ENCODE data around the gene MINAR1.

The MINAR1 gene, protein sequence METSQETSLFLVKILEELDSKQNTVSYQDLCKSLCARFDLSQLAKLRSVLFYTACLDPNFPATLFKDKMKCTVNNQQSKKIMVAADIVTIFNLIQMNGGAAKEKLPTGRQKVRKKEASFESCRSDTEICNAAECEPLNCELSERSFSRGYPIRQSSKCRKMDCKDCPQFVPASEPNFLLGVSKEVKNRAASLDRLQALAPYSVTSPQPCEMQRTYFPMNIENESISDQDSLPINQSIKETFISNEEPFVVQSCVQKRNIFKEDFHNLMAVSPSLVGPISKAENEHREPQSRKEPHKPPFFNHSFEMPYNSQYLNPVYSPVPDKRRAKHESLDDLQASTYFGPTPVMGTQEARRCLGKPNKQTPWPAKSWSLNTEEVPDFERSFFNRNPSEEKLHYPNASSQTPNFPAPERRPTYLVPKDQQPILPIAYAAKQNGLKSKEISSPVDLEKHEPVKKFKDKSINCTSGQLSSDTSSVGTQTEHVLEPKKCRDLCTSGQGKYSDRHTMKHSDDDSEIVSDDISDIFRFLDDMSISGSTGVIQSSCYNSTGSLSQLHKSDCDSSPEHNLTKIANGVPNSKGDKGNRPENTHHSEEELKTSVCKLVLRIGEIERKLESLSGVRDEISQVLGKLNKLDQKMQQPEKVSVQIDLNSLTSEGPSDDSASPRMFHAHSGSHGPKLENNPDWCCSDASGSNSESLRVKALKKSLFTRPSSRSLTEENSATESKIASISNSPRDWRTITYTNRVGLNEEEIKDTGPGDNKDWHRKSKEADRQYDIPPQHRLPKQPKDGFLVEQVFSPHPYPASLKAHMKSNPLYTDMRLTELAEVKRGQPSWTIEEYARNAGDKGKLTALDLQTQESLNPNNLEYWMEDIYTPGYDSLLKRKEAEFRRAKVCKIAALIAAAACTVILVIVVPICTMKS

DNA sequence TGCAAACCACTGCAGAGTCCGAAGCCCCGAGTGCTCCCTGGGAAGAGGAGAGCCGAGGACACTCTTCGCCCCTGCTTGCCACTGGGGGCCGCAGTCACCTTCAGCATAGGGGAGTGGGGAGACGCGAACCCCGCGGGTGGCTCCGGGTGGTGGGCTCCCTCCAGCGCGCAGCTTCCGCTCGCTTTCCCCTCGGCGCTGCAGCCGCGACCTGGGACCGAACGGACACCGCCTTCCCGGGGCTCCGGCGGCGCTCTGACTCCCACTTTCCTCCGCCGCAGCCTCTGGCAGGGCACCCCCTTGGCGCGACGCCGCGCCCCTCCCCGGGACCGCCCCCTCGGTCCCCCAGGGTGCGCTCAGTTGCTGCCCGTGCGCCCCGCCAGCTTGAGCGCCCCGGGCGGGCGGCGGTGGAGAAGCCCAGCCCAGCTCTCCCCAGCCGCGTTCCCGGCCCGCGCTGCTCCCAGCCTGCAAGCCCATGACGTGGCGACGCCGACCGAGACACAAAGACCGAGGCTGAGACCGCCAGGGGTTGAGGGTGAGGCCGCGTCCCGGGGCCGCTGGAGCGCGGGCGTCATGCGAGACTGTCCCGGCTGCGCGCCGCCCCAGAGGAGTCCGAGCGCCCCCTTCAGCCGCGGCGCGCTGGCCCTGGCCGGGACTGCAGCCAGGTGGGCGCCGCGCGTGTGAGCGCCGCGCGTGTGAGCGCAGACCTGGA is at the start of gene MINAR1:
MINAR1 (plus strand) TSS at position 701 of the 709 bp plus-strand sequence. CDS start 23,812 bp downstream, outside the sequence.
- Histone ChIP-seq H3K4me1 (ENCODE audit: insufficient read depth, low read length) (peaks cover 12% of the 10 kb centered on the region), H3K9me3 (ENCODE audit: control insufficient read depth, insufficient read depth, low read length) (no peaks in the 10 kb centered on the region), H3K36me3 (ENCODE audit: insufficient read depth, low read length) (no peaks in the 10 kb centered on the region), H3K9ac (ENCODE audit: low read depth, low read length) (peak within 1 kb of the TSS; percentile 61; the same call in 1 of the 2 replicates)

DNA sequence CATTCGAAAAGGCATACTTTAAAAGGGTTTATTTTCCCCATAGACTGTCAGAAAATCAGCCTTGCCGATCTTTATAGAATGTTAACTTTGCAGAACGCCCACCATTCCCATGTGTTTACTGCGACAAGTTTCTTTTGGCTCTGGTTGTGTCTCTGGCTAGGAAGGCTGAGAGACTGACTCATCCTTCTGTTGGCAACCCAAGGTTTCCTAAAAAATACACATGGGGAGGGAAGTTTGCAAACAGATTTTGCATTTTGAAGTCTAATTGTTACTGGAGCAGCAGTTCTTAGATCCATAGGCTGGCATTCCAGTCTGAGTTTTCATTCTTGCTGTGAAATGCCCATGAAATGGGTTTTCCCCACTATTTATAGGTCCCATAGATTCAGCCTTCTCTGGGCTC is 37.9 kb upstream of the MINAR1 start:
- Histone ChIP-seq H3K9ac (ENCODE audit: low read depth, low read length) (no peak overlapping the region), H3K9me3 (ENCODE audit: control insufficient read depth, insufficient read depth, low read length) (no peaks in the 10 kb centered on the region), H3K36me3 (ENCODE audit: insufficient read depth, low read length) (no peaks in the 10 kb centered on the region), H3K4me1 (ENCODE audit: insufficient read depth, low read length) (no peaks in the 10 kb centered on the region)

DNA sequence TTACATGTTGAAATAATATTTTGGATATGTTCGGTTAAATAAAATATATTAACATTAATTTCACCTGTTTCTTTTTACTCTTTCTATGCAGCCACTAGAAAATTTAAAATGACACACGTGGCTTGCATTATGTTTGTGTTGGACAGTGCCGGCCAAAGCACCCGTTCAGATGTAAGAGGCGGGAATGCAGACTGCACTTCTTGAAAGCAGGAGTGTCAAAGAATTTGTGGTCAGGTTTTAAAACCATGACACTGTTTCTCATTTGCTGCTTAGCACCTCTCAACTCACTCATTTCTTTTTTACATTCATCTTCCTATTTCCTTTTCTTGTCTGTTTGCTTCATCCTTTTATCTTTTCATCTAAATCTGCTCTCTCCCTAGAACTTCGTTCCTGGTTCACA is 35.3 kb upstream of the MINAR1 start:
- no peak overlapping the region for H3K9ac ChIP-seq (ENCODE audit: low read depth, low read length)
- no peaks in the 10 kb centered on the region for H3K4me1 ChIP-seq (ENCODE audit: insufficient read depth, low read length)
- H3K9me3 ChIP-seq (ENCODE audit: control insufficient read depth, insufficient read depth, low read length) = no peaks in the 10 kb centered on the region
- H3K36me3 ChIP-seq (ENCODE audit: insufficient read depth, low read length) = no peaks in the 10 kb centered on the region

DNA sequence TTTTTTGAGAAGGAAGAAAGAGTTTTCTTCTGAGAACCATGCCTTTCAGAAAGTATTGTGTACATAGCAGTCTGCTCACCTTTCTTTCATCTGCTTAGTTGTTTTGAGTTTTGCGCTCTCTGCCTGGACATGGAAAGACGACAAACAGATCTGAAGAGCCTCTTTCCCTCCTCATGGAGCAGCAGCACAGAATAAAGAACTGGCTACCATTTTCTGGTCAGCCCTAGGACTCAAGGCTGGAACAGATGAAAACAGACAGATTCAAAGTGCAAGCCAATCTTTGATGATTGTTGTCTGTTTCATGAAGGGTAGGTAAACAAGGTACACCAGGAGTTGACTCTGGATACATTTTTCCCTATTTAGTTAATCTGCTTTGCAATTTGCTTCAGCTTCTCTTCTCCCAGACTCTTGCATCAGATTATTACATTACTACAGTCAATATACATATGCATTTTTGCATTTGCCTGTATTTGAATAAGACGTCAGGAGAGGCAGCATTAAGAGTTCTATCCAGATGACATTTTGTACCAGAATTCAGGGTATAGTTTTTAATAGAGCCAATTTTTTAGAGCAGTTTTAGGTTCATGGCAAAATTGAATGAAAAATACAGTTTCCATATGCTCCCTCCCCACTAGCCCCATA is 34.7 kb upstream of the MINAR1 start:
- H3K9ac ChIP-seq (ENCODE audit: low read depth, low read length) = no peak overlapping the region
- H3K4me1 ChIP-seq (ENCODE audit: insufficient read depth, low read length) = no peaks in the 10 kb centered on the region
- no peaks in the 10 kb centered on the region for H3K9me3 ChIP-seq (ENCODE audit: control insufficient read depth, insufficient read depth, low read length)
- H3K36me3 ChIP-seq (ENCODE audit: insufficient read depth, low read length) = no peaks in the 10 kb centered on the region

DNA sequence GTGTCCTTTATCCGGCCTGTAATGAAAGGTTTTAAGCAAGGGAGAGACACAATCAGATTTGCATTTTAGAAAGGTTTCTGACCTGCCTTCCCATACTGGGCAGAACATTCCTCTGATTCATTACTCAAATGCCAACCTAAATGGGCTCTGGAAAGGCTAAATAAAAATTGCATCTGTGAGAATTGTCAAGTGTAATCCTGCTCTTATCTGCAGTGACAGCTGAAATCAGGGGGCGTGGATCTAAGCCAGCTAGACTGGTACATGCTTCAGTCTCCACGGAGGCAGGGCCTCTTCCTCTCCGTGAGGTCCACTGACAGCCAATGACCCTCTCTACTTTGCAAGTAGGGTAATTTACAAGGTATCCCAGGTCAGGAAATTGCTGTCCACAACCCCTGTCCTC is 32.5 kb upstream of the MINAR1 start:
- Histone ChIP-seq H3K9ac (ENCODE audit: low read depth, low read length) (no peak overlapping the region), H3K9me3 (ENCODE audit: control insufficient read depth, insufficient read depth, low read length) (no peaks in the 10 kb centered on the region), H3K36me3 (ENCODE audit: insufficient read depth, low read length) (no peaks in the 10 kb centered on the region), H3K4me1 (ENCODE audit: insufficient read depth, low read length) (no peaks in the 10 kb centered on the region)

DNA sequence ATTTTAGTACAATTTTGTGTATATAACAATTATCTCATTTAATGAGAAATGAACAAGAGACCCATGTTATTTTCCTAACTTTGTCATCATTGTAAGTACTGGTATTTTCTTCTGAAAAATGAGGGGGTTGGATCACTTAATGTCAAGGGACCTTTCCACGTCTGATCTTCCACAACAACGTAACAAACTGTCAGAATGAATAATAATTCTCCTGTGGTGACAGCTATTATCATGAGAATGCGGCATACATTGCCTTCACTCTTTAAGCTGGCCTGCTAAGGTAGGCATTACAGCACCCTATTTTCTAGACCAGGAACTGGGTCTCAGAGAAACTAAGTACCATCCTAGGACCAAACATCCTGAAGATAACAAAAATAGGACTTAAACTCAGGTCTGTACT is 31.5 kb upstream of the MINAR1 start:
- Histone ChIP-seq H3K9ac (ENCODE audit: low read depth, low read length) (no peak overlapping the region), H3K4me1 (ENCODE audit: insufficient read depth, low read length) (no peaks in the 10 kb centered on the region), H3K36me3 (ENCODE audit: insufficient read depth, low read length) (no peaks in the 10 kb centered on the region), H3K9me3 (ENCODE audit: control insufficient read depth, insufficient read depth, low read length) (no peaks in the 10 kb centered on the region)

DNA sequence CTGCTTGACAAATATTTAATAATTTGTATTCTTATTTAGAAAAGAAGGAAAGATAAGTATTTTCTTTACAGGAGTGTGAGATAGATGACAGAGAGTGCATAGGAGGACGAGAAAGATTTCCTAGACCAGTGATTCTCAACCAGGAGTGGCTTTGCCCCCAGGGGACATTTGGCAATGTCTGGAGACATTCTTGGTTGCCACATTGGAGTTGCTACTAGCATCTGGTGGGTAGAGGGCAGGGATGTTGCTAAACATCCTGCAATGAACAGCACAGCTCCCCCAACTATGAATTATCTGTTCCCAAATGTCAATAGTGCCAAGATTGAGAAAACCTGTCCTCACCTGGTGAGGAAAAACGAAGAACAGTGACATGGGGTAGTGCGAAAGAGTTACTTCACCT is 30.8 kb upstream of the MINAR1 start:
- H3K4me1 ChIP-seq (ENCODE audit: insufficient read depth, low read length) = no peaks in the 10 kb centered on the region
- no peaks in the 10 kb centered on the region for H3K9me3 ChIP-seq (ENCODE audit: control insufficient read depth, insufficient read depth, low read length)
- H3K9ac ChIP-seq (ENCODE audit: low read depth, low read length) = no peak overlapping the region
- H3K36me3 ChIP-seq (ENCODE audit: insufficient read depth, low read length) = no peaks in the 10 kb centered on the region

DNA sequence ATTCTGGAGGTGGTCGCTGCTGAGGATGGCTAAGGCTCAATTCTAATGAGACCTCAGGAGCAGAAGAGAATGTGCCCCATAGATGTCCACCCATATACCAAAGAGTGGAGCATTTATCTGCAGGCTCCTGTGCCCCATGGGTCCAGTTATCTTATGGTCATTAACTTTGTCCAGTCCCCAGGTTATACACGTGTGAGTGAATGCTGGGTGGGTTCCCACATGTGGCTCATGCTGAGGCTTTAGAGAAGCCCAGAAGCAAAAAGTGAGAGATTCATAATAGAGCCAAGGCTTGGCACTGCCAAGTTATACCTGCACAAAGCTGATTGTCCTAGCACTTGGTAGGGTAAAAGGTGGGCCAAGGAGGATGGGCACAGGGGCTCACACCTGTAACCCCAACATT is 30.0 kb upstream of the MINAR1 start:
- Histone ChIP-seq H3K9ac (ENCODE audit: low read depth, low read length) (no peak overlapping the region), H3K4me1 (ENCODE audit: insufficient read depth, low read length) (no peaks in the 10 kb centered on the region), H3K36me3 (ENCODE audit: insufficient read depth, low read length) (no peaks in the 10 kb centered on the region), H3K9me3 (ENCODE audit: control insufficient read depth, insufficient read depth, low read length) (no peaks in the 10 kb centered on the region)

DNA sequence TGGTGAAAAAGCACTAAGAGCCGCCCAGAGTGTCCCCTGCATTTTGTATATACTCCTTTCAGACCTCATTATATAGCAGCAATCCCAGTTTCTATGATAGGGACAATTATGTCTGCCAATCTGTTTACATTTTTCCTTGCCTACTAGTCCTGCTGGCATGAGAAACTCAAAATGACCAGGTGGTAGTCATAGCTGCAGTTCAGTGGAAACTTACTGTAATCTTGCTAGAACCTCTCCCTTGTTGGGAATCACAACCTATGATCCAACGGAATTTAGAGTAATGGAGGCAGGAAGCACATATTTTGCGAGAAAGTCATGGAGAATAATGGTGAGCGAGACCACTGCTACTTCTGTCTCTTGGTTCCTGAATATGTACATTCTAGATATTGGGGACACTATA is 28.6 kb upstream of the MINAR1 start:
- H3K9me3 ChIP-seq (ENCODE audit: control insufficient read depth, insufficient read depth, low read length) = no peaks in the 10 kb centered on the region
- no peaks in the 10 kb centered on the region for H3K36me3 ChIP-seq (ENCODE audit: insufficient read depth, low read length)
- peaks cover 4% of the 10 kb centered on the region; the same call in 1 of the 2 replicates for H3K4me1 ChIP-seq (ENCODE audit: insufficient read depth, low read length)
- no peak overlapping the region for H3K9ac ChIP-seq (ENCODE audit: low read depth, low read length)

DNA sequence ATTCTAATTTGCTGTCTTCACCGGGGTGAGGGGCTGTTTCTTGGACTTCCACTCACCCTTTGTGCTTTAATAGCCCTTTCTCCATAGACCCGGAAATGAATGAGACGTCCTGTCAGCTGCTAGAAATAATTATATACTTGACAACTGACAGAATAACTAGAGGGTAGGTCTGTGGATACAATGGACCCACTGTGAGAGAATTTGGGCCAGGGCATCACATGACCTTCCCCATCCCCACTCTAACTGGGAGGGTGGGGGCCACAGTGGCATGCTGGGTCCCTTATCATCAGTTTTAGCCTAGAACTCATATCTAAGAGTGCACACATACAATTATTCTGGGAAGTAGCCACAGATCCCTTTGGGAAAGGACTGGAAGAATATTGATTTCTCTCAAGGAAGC is 25.9 kb upstream of the MINAR1 start:
- H3K36me3 ChIP-seq (ENCODE audit: insufficient read depth, low read length) = no peaks in the 10 kb centered on the region
- H3K4me1 ChIP-seq (ENCODE audit: insufficient read depth, low read length) = peaks cover 4% of the 10 kb centered on the region; the same call in 1 of the 2 replicates
- H3K9ac ChIP-seq (ENCODE audit: low read depth, low read length) = no peak overlapping the region
- H3K9me3 ChIP-seq (ENCODE audit: control insufficient read depth, insufficient read depth, low read length) = no peaks in the 10 kb centered on the region

DNA sequence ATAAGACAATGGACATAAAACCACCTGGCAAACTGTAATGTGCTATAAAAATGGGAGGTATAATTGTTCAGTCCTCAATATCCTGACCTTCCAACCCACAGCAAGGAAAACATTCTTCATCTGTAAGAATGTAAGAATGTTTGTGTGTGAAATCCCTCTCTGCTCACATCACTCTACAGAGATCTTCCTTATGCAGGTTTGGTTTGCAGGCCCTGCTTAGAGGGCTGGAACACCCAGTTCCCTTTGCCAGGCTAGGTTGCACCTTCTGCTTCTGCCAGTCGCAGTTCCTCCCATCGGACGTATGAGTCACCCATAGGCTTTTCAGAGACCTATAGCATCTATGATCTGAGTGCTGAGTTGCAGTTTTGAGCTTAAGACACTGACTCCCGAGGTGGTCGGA is 24.1 kb upstream of the MINAR1 start:
- H3K9me3 ChIP-seq (ENCODE audit: control insufficient read depth, insufficient read depth, low read length) = no peaks in the 10 kb centered on the region
- peaks cover 4% of the 10 kb centered on the region; the same call in 1 of the 2 replicates for H3K4me1 ChIP-seq (ENCODE audit: insufficient read depth, low read length)
- H3K36me3 ChIP-seq (ENCODE audit: insufficient read depth, low read length) = no peaks in the 10 kb centered on the region
- H3K9ac ChIP-seq (ENCODE audit: low read depth, low read length) = no peak overlapping the region

DNA sequence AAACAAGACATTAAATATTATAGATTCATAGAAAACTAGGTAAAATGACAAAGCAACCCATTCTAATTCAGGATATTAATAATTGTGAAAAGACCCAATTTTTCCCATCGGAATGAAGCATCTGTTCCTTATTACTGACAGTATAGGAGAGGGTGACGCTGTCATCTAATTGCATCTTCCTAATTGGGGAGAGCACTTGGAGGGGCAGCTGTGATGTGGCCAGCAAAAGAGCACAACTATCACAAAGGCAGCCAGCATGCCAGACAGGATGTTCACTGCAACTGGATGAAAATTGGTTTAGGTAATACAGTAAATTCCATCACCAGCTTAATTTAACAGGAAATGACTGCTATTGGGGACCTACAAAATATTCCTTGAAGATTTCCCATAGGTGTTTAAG is 21.9 kb upstream of the MINAR1 start:
- peaks cover 4% of the 10 kb centered on the region; the same call in 1 of the 2 replicates for H3K4me1 ChIP-seq (ENCODE audit: insufficient read depth, low read length)
- H3K9ac ChIP-seq (ENCODE audit: low read depth, low read length) = no peak overlapping the region
- no peaks in the 10 kb centered on the region for H3K36me3 ChIP-seq (ENCODE audit: insufficient read depth, low read length)
- no peaks in the 10 kb centered on the region for H3K9me3 ChIP-seq (ENCODE audit: control insufficient read depth, insufficient read depth, low read length)

DNA sequence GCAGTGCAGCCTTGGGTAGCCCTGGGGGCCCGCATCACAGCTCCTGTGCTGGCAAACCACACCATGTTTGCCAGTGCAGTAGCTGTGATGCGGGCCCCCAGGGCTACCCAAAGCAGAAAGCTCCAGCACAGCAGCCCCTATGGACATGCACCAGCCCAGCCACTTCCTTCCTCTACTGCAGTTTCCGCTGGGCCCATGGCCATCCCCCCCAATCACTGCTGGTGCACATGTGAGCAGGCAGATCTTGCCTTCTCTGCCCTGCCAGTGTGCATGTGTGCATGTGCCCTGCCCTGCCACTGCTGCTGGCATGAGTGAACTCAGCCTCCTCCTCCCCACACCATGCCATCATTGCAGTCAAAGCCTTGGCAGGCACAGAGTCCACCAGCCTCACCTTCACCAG is 20.1 kb upstream of the MINAR1 start:
- H3K4me1 ChIP-seq (ENCODE audit: insufficient read depth, low read length) = peaks cover 4% of the 10 kb centered on the region; the same call in 1 of the 2 replicates
- no peak overlapping the region for H3K9ac ChIP-seq (ENCODE audit: low read depth, low read length)
- no peaks in the 10 kb centered on the region for H3K36me3 ChIP-seq (ENCODE audit: insufficient read depth, low read length)
- no peaks in the 10 kb centered on the region for H3K9me3 ChIP-seq (ENCODE audit: control insufficient read depth, insufficient read depth, low read length)

DNA sequence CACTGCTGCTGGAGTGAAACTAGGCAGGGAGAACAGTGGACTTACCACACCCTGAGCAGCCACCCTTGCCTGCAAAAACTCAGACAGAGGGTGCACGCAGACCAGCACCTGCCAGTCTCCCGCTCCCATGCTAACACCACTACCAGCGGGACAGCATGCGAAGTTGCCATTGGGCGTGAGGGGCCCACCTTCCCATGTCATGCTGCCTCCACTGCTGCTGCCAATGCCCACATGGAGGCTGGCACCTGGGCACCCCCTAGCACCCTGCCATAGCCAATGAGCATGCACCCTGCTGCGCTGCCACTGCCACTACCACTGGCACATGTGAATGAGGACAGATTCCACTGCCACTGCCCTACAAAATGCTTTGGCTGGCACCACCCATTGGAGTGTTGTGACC is 19.7 kb upstream of the MINAR1 start:
- Histone ChIP-seq H3K9me3 (ENCODE audit: control insufficient read depth, insufficient read depth, low read length) (no peaks in the 10 kb centered on the region), H3K36me3 (ENCODE audit: insufficient read depth, low read length) (no peaks in the 10 kb centered on the region), H3K9ac (ENCODE audit: low read depth, low read length) (no peak overlapping the region), H3K4me1 (ENCODE audit: insufficient read depth, low read length) (peaks cover 4% of the 10 kb centered on the region; the same call in 1 of the 2 replicates)
